CD14-positive monocyte (primary cell): ENCODE results near the gene NAA38. TPM values are rescaled to one million over a fixed set of nuclear protein-coding genes. Genes with fewer than 3 reads are reported as not detected.

Experiments used
- DNase-seq, 3 donors: peaks; one replicate each; pipeline ENCODE4 v3.0.0-alpha.2; 2011 to 2022
- H2AFZ ChIP-seq: 2 replicates; pipeline ENCODE4 v1.6.0; 2012; ENCODE audit warnings: mild to moderate bottlenecking, low read depth, low read length, inconsistent platforms; ENCODE audit not compliant: insufficient read depth, poor library complexity, severe bottlenecking
- H3K27ac ChIP-seq, 2 donors: 1 replicate in 1 of 2; 2 replicates in 1 of 2; pipeline ENCODE4 v1.5.1; 2012 to 2013; ENCODE audit warnings: low read length in 2 of 2, control low read depth in 1 of 2, inconsistent platforms in 1 of 2, low read depth in 1 of 2, mild to moderate bottlenecking in 1 of 2
- H3K27me3 ChIP-seq, 2 donors: one replicate each; pipeline versions ENCODE4 v1.6.0 to v1.6.1; 2011 to 2013; ENCODE audit warnings: low read length in 2 of 2; ENCODE audit not compliant: control insufficient read depth in 2 of 2, insufficient read depth in 2 of 2
- H3K36me3 ChIP-seq, 2 donors: replicated peaks in 1 of 2; 1 replicate in 1 of 2; 2 replicates in 1 of 2; pipeline versions ENCODE4 v1.5.1 to v1.6.1; 2012 to 2013; ENCODE audit warnings: low read length in 2 of 2, control low read depth in 1 of 2, inconsistent platforms in 1 of 2, mild to moderate bottlenecking in 1 of 2; ENCODE audit not compliant: insufficient read depth in 2 of 2, control insufficient read depth in 1 of 2
- H3K4me1 ChIP-seq, 2 donors: 1 replicate in 1 of 2; 2 replicates in 1 of 2; pipeline versions ENCODE4 v1.5.1 to v1.6.1; 2012 to 2013; ENCODE audit warnings: low read length in 2 of 2, control low read depth in 1 of 2, inconsistent platforms in 1 of 2, mild to moderate bottlenecking in 1 of 2, moderate library complexity in 1 of 2; ENCODE audit not compliant: insufficient read depth in 2 of 2, control insufficient read depth in 1 of 2
- H3K4me2 ChIP-seq: replicated peaks from 2 replicates; pipeline ENCODE3; 2012; ENCODE audit warnings: low read length, moderate library complexity, mild to moderate bottlenecking; ENCODE audit not compliant: poor library complexity, severe bottlenecking; ENCODE audit errors: extremely low read depth
- H3K4me3 ChIP-seq, 3 experiments: fragments of 200-600 bp in 1 of 3; sonication (generic) in 1 of 3; replicated peaks in 1 of 3; 1 replicate in 2 of 3; 2 replicates in 1 of 3; pipeline ENCODE4 v1.5.1; 2011 to 2013; ENCODE audit warnings: low read length in 3 of 3, mild to moderate bottlenecking in 3 of 3, control low read depth in 2 of 3, low read depth in 2 of 3, inconsistent platforms in 1 of 3, moderate library complexity in 1 of 3
- H3K79me2 ChIP-seq: 2 replicates; pipeline ENCODE4 v1.6.0; 2012; ENCODE audit warnings: mild to moderate bottlenecking, control low read depth, inconsistent platforms, low read length, moderate library complexity; ENCODE audit not compliant: insufficient read depth
- H3K9ac ChIP-seq: 2 replicates; pipeline ENCODE4 v1.6.0; 2017; ENCODE audit warnings: low read length, mild to moderate bottlenecking; ENCODE audit not compliant: insufficient read depth, poor library complexity, severe bottlenecking
- H3K9me3 ChIP-seq, 2 donors: replicated peaks in 1 of 2; 1 replicate in 1 of 2; 2 replicates in 1 of 2; pipeline versions ENCODE4 v1.5.1 to v1.6.1; 2012 to 2013; ENCODE audit warnings: low read length in 2 of 2, control low read depth in 1 of 2; ENCODE audit not compliant: control insufficient read depth in 1 of 2, insufficient read depth in 1 of 2
- H4K20me1 ChIP-seq: 2 replicates; pipeline ENCODE4 v1.6.0; 2012; ENCODE audit warnings: mild to moderate bottlenecking, low read length, control low read depth, moderate library complexity; ENCODE audit not compliant: insufficient read depth
- H3K27ac Mint-ChIP-seq, 7 donors: one replicate each; pipeline ENCODE4 v1.8.0; 2020; ENCODE audit warnings: mild to moderate bottlenecking in 7 of 7, mixed read lengths in 7 of 7, moderate library complexity in 6 of 7, inconsistent platforms in 2 of 7
- H3K27me3 Mint-ChIP-seq, 3 donors: one replicate each; pipeline ENCODE4 v1.8.0; 2021 to 2022; ENCODE audit warnings: low read depth in 3 of 3, mild to moderate bottlenecking in 3 of 3, mixed read lengths in 3 of 3, moderate library complexity in 3 of 3, inconsistent platforms in 1 of 3
- H3K36me3 Mint-ChIP-seq, 2 donors: one replicate each; pipeline ENCODE4 v1.8.0; 2020; ENCODE audit warnings: mixed read lengths in 2 of 2, inconsistent platforms in 1 of 2, mild to moderate bottlenecking in 1 of 2
- H3K4me1 Mint-ChIP-seq: one replicate; pipeline ENCODE4 v1.8.0; 2020; ENCODE audit warnings: mild to moderate bottlenecking, mixed read lengths
- H3K4me3 Mint-ChIP-seq, 2 donors: one replicate each; pipeline ENCODE4 v1.8.0; 2020; ENCODE audit warnings: mild to moderate bottlenecking in 2 of 2, mixed read lengths in 2 of 2, moderate library complexity in 1 of 2
- H3K9me3 Mint-ChIP-seq, 7 donors: one replicate each; pipeline ENCODE4 v1.8.0; 2020 to 2022; ENCODE audit warnings: mixed read lengths in 7 of 7, mild to moderate bottlenecking in 6 of 7, moderate library complexity in 6 of 7, inconsistent platforms in 2 of 7
- WGBS: methylation state at CpG from one replicate; pipeline ENCODE4 v1.1.5; 2013; ENCODE audit warnings: missing lambda C conversion rate; ENCODE audit not compliant: insufficient coverage; 5-methylcytosine and 5-hydroxymethylcytosine counted together
- intact Hi-C, 2 donors: fragments of 100-400 bp; cut with micrococcal nuclease; formaldehyde crosslinking; loops; one replicate each; pipeline versions ENCODE4 v1.15.0 to v1.15.1; 2023
- polyA plus RNA-seq, 3 donors: library from polyadenylated mRNA; depleted of rRNA in 1 of 3; unstranded in 2 of 3; stranded (reverse) in 1 of 3; fragments of 300-500 nt in 2 of 3; fragments of >200 nt in 1 of 3; fragmentation: Illumina TruSeq in 2 of 3; gene quantifications; 1 replicate in 2 of 3; 2 replicates in 1 of 3; pipeline ENCODE4 v1.2.3, GENCODE V29; 2012 to 2021
- TF ChIP-seq, protein P1 (sequence below): fragments of 200-600 bp; IDR thresholded peaks from one replicate; pipeline ENCODE4 v1.8.0; 2022; ENCODE audit warnings: antibody characterized with exemption, mild to moderate bottlenecking

NAA38 gene
- polyA plus RNA-seq, 3 donors: 63.8 to 197 (median 148) TPM

DNA sequence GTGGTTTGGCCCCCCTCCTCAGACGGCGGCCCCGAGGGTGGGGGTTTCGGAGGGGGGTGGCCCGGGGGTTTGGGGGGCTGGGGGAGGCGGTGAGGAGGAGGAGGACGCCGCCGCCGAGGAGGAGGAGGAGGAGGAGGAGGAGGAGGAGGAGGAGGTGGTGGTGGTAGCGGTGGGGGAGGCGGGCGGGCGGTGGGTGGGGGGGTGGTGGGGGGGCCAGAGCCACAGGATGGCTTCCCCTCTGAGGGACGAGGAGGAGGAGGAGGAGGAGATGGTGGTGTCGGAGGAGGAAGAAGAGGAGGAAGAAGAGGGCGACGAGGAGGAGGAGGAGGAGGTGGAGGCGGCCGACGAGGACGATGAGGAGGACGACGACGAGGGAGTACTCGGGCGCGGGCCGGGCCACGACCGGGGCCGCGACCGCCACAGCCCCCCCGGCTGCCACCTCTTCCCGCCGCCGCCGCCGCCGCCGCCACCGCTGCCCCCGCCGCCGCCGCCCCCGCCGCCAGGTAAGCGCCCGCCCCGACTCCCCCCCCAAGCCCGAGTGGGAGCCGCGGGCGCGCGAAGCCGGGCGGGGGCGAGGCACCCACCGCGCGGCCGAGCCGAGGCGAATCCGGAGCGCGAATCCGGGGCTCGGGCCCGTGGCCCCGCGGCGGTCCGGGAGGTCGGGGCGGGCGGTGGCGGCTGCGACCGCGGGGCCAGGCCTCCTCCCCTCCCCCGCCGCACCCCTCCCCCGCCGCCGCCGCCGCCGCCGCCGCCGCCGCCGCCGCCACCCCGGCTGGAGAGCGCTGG lies 27.4 kb upstream of the NAA38 start:
- Histone ChIP-seq H3K4me3 (peak overlapping the region; percentile 54 to 98 (median 89)), H3K36me3 (peaks cover 0 to 2% of the 10 kb centered on the region in 2 donors), H3K4me2 (peak overlapping the region; percentile 99), H3K9me3 (no peaks in the 10 kb centered on the region), H3K27ac (peak overlapping the region in 1 of 2 donors; percentile 39), H3K79me2 (peaks cover 75% of the 10 kb centered on the region), H4K20me1 (peaks cover 13% of the 10 kb centered on the region), H3K4me1 (peaks cover 72 to 80% of the 10 kb centered on the region in 2 donors), H3K27me3 (no peaks in the 10 kb centered on the region), H2AFZ (peak overlapping the region; percentile 69), H3K9ac (peak overlapping the region; percentile 74)
- TF ChIP-seq, protein P1, sequence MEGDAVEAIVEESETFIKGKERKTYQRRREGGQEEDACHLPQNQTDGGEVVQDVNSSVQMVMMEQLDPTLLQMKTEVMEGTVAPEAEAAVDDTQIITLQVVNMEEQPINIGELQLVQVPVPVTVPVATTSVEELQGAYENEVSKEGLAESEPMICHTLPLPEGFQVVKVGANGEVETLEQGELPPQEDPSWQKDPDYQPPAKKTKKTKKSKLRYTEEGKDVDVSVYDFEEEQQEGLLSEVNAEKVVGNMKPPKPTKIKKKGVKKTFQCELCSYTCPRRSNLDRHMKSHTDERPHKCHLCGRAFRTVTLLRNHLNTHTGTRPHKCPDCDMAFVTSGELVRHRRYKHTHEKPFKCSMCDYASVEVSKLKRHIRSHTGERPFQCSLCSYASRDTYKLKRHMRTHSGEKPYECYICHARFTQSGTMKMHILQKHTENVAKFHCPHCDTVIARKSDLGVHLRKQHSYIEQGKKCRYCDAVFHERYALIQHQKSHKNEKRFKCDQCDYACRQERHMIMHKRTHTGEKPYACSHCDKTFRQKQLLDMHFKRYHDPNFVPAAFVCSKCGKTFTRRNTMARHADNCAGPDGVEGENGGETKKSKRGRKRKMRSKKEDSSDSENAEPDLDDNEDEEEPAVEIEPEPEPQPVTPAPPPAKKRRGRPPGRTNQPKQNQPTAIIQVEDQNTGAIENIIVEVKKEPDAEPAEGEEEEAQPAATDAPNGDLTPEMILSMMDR: no peak
- H3K27ac Mint-ChIP-seq: peak overlapping the region in 5 of 7 donors; percentile 64 to 90 (median 74)
- peak in 1 of 3 donors; percentile 20 for DNase-seq
- peaks cover 0 to 6% of the 10 kb centered on the region in 2 donors for H3K36me3 Mint-ChIP-seq
- peaks cover 5% of the 10 kb centered on the region for H3K4me1 Mint-ChIP-seq
- 0% methylated on average over 33 of the region's 100 CpGs for WGBS
- H3K9me3 Mint-ChIP-seq: no peaks in the 10 kb centered on the region
- peak overlapping the region; percentile 78 to 88 for H3K4me3 Mint-ChIP-seq
- H3K27me3 Mint-ChIP-seq: no peaks in the 10 kb centered on the region
- intact Hi-C loops: no loop called here

DNA sequence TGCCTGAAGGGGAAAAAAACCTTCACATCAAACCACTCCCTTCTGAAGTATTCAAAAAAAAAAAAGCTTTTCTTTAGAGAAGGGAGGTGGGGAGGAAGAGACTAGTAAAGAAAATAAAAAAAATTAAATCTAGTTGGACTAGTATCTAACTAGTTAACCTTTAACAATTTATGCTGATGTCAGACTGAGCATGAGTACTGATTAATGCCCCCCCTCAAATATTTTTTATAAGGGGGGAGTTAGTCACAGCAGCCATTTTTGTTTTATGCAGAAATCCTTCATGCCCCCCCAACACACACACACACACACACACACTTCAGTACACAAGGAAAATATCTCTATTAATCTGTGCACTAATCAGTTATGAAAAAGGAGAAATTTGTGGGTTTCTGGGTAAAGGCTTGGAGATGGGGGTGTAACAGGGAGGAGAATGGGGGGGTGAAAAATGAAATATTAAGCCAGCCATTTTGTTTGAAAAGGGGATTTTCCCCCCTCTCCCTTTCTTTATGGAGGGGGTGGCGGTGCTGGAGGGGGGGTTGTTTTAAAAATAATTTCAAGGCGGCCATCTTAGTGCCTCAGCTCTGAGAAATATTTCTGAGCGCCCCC lies 26.5 kb upstream of the NAA38 start:
- Histone ChIP-seq H3K27me3 (no peaks in the 10 kb centered on the region), H3K4me1 (peaks cover 66 to 78% of the 10 kb centered on the region in 2 donors), H3K27ac (no peak overlapping the region), H3K4me2 (peak overlapping the region; percentile 56), H2AFZ (peak overlapping the region; percentile 38), H3K36me3 (no peaks in the 10 kb centered on the region), H3K9me3 (no peaks in the 10 kb centered on the region), H3K4me3 (peak overlapping the region; percentile 5 to 58 (median 14)), H3K79me2 (peaks cover 66% of the 10 kb centered on the region), H3K9ac (no peak overlapping the region), H4K20me1 (peaks cover 6% of the 10 kb centered on the region)
- no CpG with 5 or more reads among the region's 3 CpGs for WGBS
- H3K36me3 Mint-ChIP-seq: no peaks in the 10 kb centered on the region
- H3K4me3 Mint-ChIP-seq: peak overlapping the region; percentile 9 to 65
- H3K27ac Mint-ChIP-seq: peak overlapping the region in 5 of 7 donors; percentile 22 to 83 (median 63)
- TF ChIP-seq, protein P1: no peak
- H3K4me1 Mint-ChIP-seq: peaks cover 5% of the 10 kb centered on the region
- H3K9me3 Mint-ChIP-seq: no peaks in the 10 kb centered on the region
- peak in 2 of 3 donors; percentile 23 to 44 for DNase-seq
- H3K27me3 Mint-ChIP-seq: no peaks in the 10 kb centered on the region
- intact Hi-C loops: no loop called here
